ENCODE measurements around the gene CFAP20DC. TPM values are rescaled to one million over a fixed set of nuclear protein-coding genes. Genes with fewer than 3 reads are reported as not detected.

CFAP20DC gene
- total and polyA plus RNA-seq, 2 experiments from 2014 or later: 7.4 to 11.4 TPM

DNA sequence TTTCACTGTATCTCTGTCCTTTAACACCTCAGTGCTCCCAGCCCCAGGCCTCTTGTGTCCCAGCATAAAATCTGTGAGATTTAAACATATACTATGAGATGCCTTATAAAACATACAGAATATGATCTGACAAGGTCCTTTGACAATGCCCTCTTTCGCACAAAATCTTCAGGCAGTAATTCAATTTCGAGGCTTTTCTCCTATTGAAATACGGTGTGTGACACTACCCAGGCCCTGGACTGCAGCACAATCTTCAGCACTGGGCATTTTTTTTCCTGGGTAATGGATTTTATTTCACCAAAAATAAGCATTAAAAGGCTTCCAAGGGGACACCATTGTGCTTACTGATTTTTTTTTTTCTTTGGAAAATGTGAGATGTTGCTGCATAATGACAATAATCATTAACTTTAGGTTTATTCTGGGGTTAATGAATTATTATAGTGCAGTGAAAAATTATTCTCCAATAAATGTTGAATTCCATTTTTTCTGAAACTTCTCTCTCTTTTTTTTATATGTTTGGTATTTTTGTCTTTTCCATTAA lies 342.4 kb downstream of the CFAP20DC start (continued):
- TF ChIP-seq, protein P1, sequence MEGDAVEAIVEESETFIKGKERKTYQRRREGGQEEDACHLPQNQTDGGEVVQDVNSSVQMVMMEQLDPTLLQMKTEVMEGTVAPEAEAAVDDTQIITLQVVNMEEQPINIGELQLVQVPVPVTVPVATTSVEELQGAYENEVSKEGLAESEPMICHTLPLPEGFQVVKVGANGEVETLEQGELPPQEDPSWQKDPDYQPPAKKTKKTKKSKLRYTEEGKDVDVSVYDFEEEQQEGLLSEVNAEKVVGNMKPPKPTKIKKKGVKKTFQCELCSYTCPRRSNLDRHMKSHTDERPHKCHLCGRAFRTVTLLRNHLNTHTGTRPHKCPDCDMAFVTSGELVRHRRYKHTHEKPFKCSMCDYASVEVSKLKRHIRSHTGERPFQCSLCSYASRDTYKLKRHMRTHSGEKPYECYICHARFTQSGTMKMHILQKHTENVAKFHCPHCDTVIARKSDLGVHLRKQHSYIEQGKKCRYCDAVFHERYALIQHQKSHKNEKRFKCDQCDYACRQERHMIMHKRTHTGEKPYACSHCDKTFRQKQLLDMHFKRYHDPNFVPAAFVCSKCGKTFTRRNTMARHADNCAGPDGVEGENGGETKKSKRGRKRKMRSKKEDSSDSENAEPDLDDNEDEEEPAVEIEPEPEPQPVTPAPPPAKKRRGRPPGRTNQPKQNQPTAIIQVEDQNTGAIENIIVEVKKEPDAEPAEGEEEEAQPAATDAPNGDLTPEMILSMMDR (conservative IDR thresholded peaks at IDR 0.05; ENCODE audit: low read depth in 2 of 2): no peak
- no peak for TF ChIP-seq POLR2AphosphoS5 (IDR thresholded peaks at IDR 0.05; ENCODE audit: low read depth)
- no peak for TF ChIP-seq NANOG (IDR thresholded peaks at IDR 0.05; ENCODE audit: borderline replicate concordance)
- no peak for TF ChIP-seq ZNF114 (CRISPR knock-in tag; IDR thresholded peaks at IDR 0.05)
- no peak for TF ChIP-seq EZH2phosphoT487 (IDR thresholded peaks at IDR 0.05; ENCODE audit: unreplicated experiment)
- TF ChIP-seq, protein P2, sequence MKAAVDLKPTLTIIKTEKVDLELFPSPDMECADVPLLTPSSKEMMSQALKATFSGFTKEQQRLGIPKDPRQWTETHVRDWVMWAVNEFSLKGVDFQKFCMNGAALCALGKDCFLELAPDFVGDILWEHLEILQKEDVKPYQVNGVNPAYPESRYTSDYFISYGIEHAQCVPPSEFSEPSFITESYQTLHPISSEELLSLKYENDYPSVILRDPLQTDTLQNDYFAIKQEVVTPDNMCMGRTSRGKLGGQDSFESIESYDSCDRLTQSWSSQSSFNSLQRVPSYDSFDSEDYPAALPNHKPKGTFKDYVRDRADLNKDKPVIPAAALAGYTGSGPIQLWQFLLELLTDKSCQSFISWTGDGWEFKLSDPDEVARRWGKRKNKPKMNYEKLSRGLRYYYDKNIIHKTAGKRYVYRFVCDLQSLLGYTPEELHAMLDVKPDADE (IDR thresholded peaks at IDR 0.05): no peak
- TF ChIP-seq EZH2 (IDR thresholded peaks at IDR 0.05; ENCODE audit: low read depth, unreplicated experiment): no peak
- no peak for TF ChIP-seq JUNB (IDR thresholded peaks at IDR 0.05; ENCODE audit: unreplicated experiment)
- no peak for TF ChIP-seq CREB1 (CRISPR knock-in tag; IDR thresholded peaks at IDR 0.05; ENCODE audit: low read depth)

DNA sequence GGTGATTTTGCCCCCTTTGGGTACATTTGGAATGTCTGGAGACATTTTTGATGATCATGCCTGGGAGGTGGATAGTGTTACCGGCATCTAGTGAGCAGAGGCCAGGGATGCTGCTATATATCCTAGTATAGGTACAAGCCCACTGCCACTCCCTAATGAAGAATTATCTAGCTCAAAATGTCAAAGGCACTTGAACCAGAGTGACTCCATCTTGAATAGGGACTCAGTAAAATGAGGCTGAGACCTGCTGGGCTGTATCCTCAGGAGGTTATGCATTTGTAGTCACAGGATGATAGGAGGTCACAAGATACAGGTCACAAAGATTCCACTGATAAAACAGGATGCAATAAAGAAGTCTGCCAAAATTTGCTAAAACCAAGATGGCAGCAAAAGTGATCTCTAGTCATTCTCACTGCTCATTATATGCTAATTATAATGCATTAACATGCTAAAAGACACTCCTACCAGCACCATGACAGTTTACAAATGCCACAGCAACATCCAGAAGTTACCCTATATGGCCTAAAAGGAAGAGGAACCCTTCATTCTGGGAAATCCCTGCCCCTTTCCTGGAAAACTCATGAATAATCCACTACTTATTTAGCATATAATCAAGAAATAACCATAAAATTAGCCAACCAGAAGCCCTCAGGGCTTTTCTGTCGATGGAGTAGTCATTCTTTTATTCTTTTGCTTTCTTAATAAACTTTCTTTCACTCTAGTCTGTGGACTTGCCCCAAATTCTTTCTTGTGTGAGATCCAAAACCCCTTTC lies 343.2 kb downstream of the CFAP20DC start:
- H4K20me1 ChIP-seq (replicated peaks; ENCODE audit: insufficient read depth): no peaks in the 10 kb centered on the region
- peaks cover 10% of the 10 kb centered on the region for H3K9me2 ChIP-seq (ENCODE audit: insufficient read depth)
- no peak overlapping the region for H2AFZ ChIP-seq
- no peak overlapping the region for H3K27ac Mint-ChIP-seq
- no peak overlapping the region for H3K4me3 Mint-ChIP-seq
- H3K36me3 ChIP-seq (ENCODE audit: insufficient read depth): no peaks in the 10 kb centered on the region; the same call in 1 of the 2 replicates
- H3K36me3 Mint-ChIP-seq (ENCODE audit: low read depth): no peaks in the 10 kb centered on the region
- no peak for DNase-seq (ENCODE audit: low spot score)
- H3K27me3 Mint-ChIP-seq (ENCODE audit: insufficient read depth, low read depth, poor library complexity): no peaks in the 10 kb centered on the region
- no peaks in the 10 kb centered on the region for H3K4me1 ChIP-seq (ENCODE audit: insufficient read depth)
- no peak overlapping the region for H3K4me2 ChIP-seq
- no peak overlapping the region for H3K27ac ChIP-seq (ENCODE audit: low read depth)
- no peaks in the 10 kb centered on the region for H3K79me2 ChIP-seq (replicated peaks; ENCODE audit: insufficient read depth)
- H3F3A ChIP-seq (replicated peaks; ENCODE audit: low read depth): no peaks in the 10 kb centered on the region
- H3K9me3 Mint-ChIP-seq: peaks cover 11% of the 10 kb centered on the region; the same call in 2 of the 3 replicates
- no peak overlapping the region for H3K4me3 ChIP-seq
- ATAC-seq: no peak
- H3K27me3 ChIP-seq (ENCODE audit: insufficient read depth): no peaks in the 10 kb centered on the region
- no peaks in the 10 kb centered on the region for H3K4me1 Mint-ChIP-seq
- TF ChIP-seq CREB1 (CRISPR knock-in tag; IDR thresholded peaks at IDR 0.05; ENCODE audit: low read depth) (no peak), EZH2phosphoT487 (IDR thresholded peaks at IDR 0.05; ENCODE audit: unreplicated experiment) (no peak), POLR2AphosphoS5 (IDR thresholded peaks at IDR 0.05; ENCODE audit: low read depth) (no peak), STAT1 (IDR thresholded peaks at IDR 0.05; ENCODE audit: unreplicated experiment) (no peak), NANOG (IDR thresholded peaks at IDR 0.05; ENCODE audit: borderline replicate concordance) (no peak)
- TF ChIP-seq, protein P3, sequence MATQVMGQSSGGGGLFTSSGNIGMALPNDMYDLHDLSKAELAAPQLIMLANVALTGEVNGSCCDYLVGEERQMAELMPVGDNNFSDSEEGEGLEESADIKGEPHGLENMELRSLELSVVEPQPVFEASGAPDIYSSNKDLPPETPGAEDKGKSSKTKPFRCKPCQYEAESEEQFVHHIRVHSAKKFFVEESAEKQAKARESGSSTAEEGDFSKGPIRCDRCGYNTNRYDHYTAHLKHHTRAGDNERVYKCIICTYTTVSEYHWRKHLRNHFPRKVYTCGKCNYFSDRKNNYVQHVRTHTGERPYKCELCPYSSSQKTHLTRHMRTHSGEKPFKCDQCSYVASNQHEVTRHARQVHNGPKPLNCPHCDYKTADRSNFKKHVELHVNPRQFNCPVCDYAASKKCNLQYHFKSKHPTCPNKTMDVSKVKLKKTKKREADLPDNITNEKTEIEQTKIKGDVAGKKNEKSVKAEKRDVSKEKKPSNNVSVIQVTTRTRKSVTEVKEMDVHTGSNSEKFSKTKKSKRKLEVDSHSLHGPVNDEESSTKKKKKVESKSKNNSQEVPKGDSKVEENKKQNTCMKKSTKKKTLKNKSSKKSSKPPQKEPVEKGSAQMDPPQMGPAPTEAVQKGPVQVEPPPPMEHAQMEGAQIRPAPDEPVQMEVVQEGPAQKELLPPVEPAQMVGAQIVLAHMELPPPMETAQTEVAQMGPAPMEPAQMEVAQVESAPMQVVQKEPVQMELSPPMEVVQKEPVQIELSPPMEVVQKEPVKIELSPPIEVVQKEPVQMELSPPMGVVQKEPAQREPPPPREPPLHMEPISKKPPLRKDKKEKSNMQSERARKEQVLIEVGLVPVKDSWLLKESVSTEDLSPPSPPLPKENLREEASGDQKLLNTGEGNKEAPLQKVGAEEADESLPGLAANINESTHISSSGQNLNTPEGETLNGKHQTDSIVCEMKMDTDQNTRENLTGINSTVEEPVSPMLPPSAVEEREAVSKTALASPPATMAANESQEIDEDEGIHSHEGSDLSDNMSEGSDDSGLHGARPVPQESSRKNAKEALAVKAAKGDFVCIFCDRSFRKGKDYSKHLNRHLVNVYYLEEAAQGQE (IDR thresholded peaks at IDR 0.05; ENCODE audit: unreplicated experiment): no peak
- TF ChIP-seq, protein P2 (IDR thresholded peaks at IDR 0.05): no peak
- TF ChIP-seq, protein P1 (conservative IDR thresholded peaks at IDR 0.05; ENCODE audit: low read depth in 2 of 2): no peak
